CD4-positive, CD25-positive, alpha-beta regulatory T cell (primary cell): ENCODE data around the gene NIPAL4. TPM values are rescaled to one million over a fixed set of nuclear protein-coding genes. Genes with fewer than 3 reads are reported as not detected.

ENCODE experiments used
- ATAC-seq, 2 donors: fragments of 150-1000 bp; cut with Tn5 transposase; one replicate each; pipeline ENCODE4 v1.10.0; 2021; ENCODE audit warnings: low read depth in 2 of 2, moderate number of reproducible peaks in 2 of 2, moderate library complexity in 1 of 2
- DNase-seq, 3 donors: peaks; one replicate each; pipeline versions ENCODE4 v3.0.0 to v3.0.0-alpha.2; 2012 to 2022; ENCODE audit warnings: mixed read lengths in 1 of 3
- H3K27ac ChIP-seq: one replicate; pipeline ENCODE4 v1.7.0; 2013; ENCODE audit warnings: mild to moderate bottlenecking, low read length; ENCODE audit not compliant: insufficient read depth, poor library complexity, severe bottlenecking
- H3K27me3 ChIP-seq: one replicate; pipeline ENCODE4 v1.7.0; 2013; ENCODE audit warnings: low read length; ENCODE audit not compliant: control insufficient read depth, insufficient read depth
- H3K36me3 ChIP-seq: one replicate; pipeline ENCODE4 v1.7.0; 2013; ENCODE audit warnings: mild to moderate bottlenecking, low read length, moderate library complexity; ENCODE audit not compliant: control insufficient read depth, insufficient read depth
- H3K4me1 ChIP-seq: 2 replicates; pipeline ENCODE4 v1.7.0; 2013; ENCODE audit warnings: mild to moderate bottlenecking, low read length; ENCODE audit not compliant: insufficient read depth, control insufficient read depth, poor library complexity, severe bottlenecking
- H3K4me3 ChIP-seq: one replicate; pipeline ENCODE4 v1.7.0; 2013; ENCODE audit warnings: low read depth, mild to moderate bottlenecking, low read length, moderate library complexity
- H3K9me3 ChIP-seq, 2 experiments: 1 replicate in 1 of 2; 2 replicates in 1 of 2; pipeline ENCODE4 v1.7.0; 2013; ENCODE audit warnings: low read length in 2 of 2, mild to moderate bottlenecking in 1 of 2, moderate library complexity in 1 of 2; ENCODE audit not compliant: control insufficient read depth in 2 of 2
- H3K27ac Mint-ChIP-seq, 3 donors: one replicate each; pipeline ENCODE4 v1.8.0; 2020 to 2022; ENCODE audit warnings: mild to moderate bottlenecking in 3 of 3, mixed read lengths in 3 of 3, moderate library complexity in 2 of 3
- H3K27me3 Mint-ChIP-seq: one replicate; pipeline ENCODE4 v1.8.0; 2022; ENCODE audit warnings: mild to moderate bottlenecking, mixed read lengths
- H3K36me3 Mint-ChIP-seq: one replicate; pipeline ENCODE4 v1.8.0; 2020; ENCODE audit warnings: mixed read lengths
- H3K4me1 Mint-ChIP-seq, 4 donors: one replicate each; pipeline ENCODE4 v1.8.0; 2020 to 2022; ENCODE audit warnings: mixed read lengths in 4 of 4, mild to moderate bottlenecking in 1 of 4
- H3K4me3 Mint-ChIP-seq, 4 donors: one replicate each; pipeline ENCODE4 v1.8.0; 2020 to 2022; ENCODE audit warnings: mild to moderate bottlenecking in 4 of 4, mixed read lengths in 4 of 4, moderate library complexity in 3 of 4
- H3K9me3 Mint-ChIP-seq, 7 donors: one replicate each; pipeline ENCODE4 v1.8.0; 2020 to 2022; ENCODE audit warnings: mixed read lengths in 7 of 7, mild to moderate bottlenecking in 3 of 7, moderate library complexity in 2 of 7
- polyA plus RNA-seq, 4 donors: library from polyadenylated mRNA; unstranded; fragments of 300-500 nt; fragmentation: Illumina TruSeq; gene quantifications; one replicate each; pipeline ENCODE4 v1.2.3, GENCODE V29; 2021
- total RNA-seq: library from RNA; stranded (reverse); gene quantifications from one replicate; pipeline ENCODE4 v1.2.3, GENCODE V29; 2022

NIPAL4 gene
- total and polyA plus RNA-seq, 5 donors from 2014 or later: 0.10 to 1.1 (median 0.14) TPM; not detected in 1

GRCh38 chr5:157454273-157454672 is 5.7 kb upstream of the NIPAL4 start:
- no peak for ATAC-seq
- Mint-ChIP-seq H3K9me3 (peaks cover 0 to 2% (median 0%) of the 10 kb centered on the region in 7 donors), H3K27ac (no peak overlapping the region)

DNA sequence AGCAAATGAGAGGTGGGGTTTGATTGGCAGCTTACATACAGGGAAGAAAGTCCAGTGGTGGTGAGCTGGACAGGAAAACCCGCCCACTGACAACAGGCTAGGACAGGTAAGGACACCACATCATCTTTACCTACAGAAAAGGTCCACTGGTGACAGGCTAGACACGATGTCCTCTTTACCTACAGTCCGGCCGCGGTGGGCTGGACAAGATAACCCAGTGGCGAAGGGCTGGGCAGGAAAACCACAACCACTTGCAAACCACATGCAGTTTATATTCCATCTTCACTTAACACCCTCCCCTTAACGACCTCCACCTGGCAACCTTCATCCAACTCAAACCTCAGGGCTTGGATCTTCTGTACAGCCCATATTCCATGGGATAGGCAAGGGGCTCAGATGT is 5.0 kb upstream of the NIPAL4 start:
- ATAC-seq: no peak

More at GRCh38 chr5:157454273-157454672, 5.7 kb upstream of the NIPAL4 start:
- Mint-ChIP-seq H3K27me3 (peaks cover 6% of the 10 kb centered on the region), H3K36me3 (no peaks in the 10 kb centered on the region), H3K4me1 (peaks cover 0 to 2% (median 0%) of the 10 kb centered on the region in 4 donors), H3K4me3 (no peak overlapping the region)
- no peaks in the 10 kb centered on the region for H3K9me3 ChIP-seq
- H3K27me3 ChIP-seq: no peaks in the 10 kb centered on the region
- no peaks in the 10 kb centered on the region for H3K4me1 ChIP-seq
- no peaks in the 10 kb centered on the region for H3K36me3 ChIP-seq
- no peak for DNase-seq
- H3K27ac ChIP-seq: no peak overlapping the region
- no peak overlapping the region for H3K4me3 ChIP-seq

DNA sequence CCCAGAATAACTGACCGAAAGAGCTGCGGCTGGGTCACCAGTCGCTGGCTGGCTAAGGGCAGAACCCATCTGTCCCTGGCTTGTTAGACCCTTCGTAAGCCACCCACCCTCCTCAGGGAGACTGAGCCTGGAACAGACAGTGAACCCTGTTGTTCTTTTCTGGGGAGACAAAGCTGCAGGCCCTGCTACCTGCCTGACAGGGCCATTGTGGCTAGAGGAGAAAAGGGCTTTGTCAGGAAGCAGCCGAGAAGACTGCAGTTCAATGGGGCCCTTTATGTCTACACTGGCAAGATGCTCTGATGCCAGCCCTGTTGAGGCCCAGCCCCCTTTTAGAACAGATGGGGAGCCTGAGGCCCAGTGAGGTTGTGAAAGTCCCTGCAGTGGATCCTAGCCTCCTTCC is 3.7 kb upstream of the NIPAL4 start:
- Mint-ChIP-seq H3K4me1 (peaks cover 0 to 16% (median 10%) of the 10 kb centered on the region in 4 donors), H3K9me3 (peaks cover 0 to 2% (median 0%) of the 10 kb centered on the region in 7 donors), H3K27me3 (peaks cover 11% of the 10 kb centered on the region), H3K27ac (no peak overlapping the region), H3K4me3 (no peak overlapping the region), H3K36me3 (no peaks in the 10 kb centered on the region)
- Histone ChIP-seq H3K36me3 (no peaks in the 10 kb centered on the region), H3K27me3 (no peaks in the 10 kb centered on the region), H3K27ac (no peak overlapping the region), H3K4me3 (no peak overlapping the region), H3K9me3 (no peaks in the 10 kb centered on the region), H3K4me1 (peaks cover 12% of the 10 kb centered on the region)
- ATAC-seq: no peak
- DNase-seq: no peak

More for the DNA sequence above, 5.0 kb upstream of the NIPAL4 start:
- peaks cover 11% of the 10 kb centered on the region for H3K27me3 Mint-ChIP-seq
- no peaks in the 10 kb centered on the region for H3K36me3 ChIP-seq
- no peaks in the 10 kb centered on the region for H3K27me3 ChIP-seq
- no peaks in the 10 kb centered on the region for H3K9me3 ChIP-seq
- no peak for DNase-seq
- H3K27ac Mint-ChIP-seq: no peak overlapping the region
- no peak overlapping the region for H3K4me3 ChIP-seq
- no peak overlapping the region for H3K27ac ChIP-seq
- peaks cover 6% of the 10 kb centered on the region for H3K4me1 ChIP-seq
- H3K4me3 Mint-ChIP-seq: no peak overlapping the region
- H3K4me1 Mint-ChIP-seq: peaks cover 0 to 7% (median 2%) of the 10 kb centered on the region in 4 donors
- no peaks in the 10 kb centered on the region for H3K36me3 Mint-ChIP-seq
- H3K9me3 Mint-ChIP-seq: peaks cover 0 to 2% (median 0%) of the 10 kb centered on the region in 7 donors

GRCh38 chr5:157457391-157457790 is 2.6 kb upstream of the NIPAL4 start:
- H3K4me1 ChIP-seq: peaks cover 12% of the 10 kb centered on the region
- DNase-seq: no peak
- peaks cover 0 to 22% (median 11%) of the 10 kb centered on the region in 4 donors for H3K4me1 Mint-ChIP-seq
- ATAC-seq: no peak
- H3K27me3 Mint-ChIP-seq: peaks cover 11% of the 10 kb centered on the region
- peaks cover 0 to 2% (median 0%) of the 10 kb centered on the region in 7 donors for H3K9me3 Mint-ChIP-seq
- no peak overlapping the region for H3K27ac ChIP-seq
- H3K36me3 Mint-ChIP-seq: no peaks in the 10 kb centered on the region
- no peak overlapping the region for H3K4me3 Mint-ChIP-seq
- no peaks in the 10 kb centered on the region for H3K27me3 ChIP-seq
- H3K9me3 ChIP-seq: no peaks in the 10 kb centered on the region
- H3K36me3 ChIP-seq: no peaks in the 10 kb centered on the region
- no peak overlapping the region for H3K4me3 ChIP-seq
- no peak overlapping the region for H3K27ac Mint-ChIP-seq

DNA sequence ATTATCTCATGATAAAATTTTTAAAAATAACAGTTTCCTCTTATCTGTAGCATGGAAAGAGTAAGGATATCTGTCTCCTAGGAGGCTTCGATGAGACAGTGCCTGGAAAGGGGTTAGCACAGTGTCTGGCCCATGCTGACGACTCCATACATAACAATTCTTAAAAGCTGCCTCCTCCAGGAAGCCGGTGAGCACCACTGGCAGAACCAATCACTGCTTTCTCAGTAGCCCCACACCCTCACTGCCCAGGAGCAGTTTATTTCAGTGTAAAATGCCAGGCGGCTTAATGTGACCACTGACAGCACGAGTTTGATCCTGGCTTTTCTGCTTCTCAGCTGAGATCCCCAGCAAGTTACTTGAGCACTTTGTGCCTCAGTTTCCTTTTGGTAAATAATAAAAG is 1.2 kb upstream of the NIPAL4 start:
- Mint-ChIP-seq H3K4me1 (peaks cover 0 to 26% (median 12%) of the 10 kb centered on the region in 4 donors), H3K9me3 (peaks cover 0 to 2% (median 0%) of the 10 kb centered on the region in 7 donors), H3K27ac (no peak overlapping the region), H3K36me3 (no peaks in the 10 kb centered on the region), H3K4me3 (peak overlapping the region in 1 of 4 donors; percentile 19), H3K27me3 (peaks cover 11% of the 10 kb centered on the region)
- no peaks in the 10 kb centered on the region for H3K9me3 ChIP-seq
- H3K4me3 ChIP-seq: no peak overlapping the region
- no peaks in the 10 kb centered on the region for H3K36me3 ChIP-seq
- H3K27me3 ChIP-seq: no peaks in the 10 kb centered on the region
- H3K27ac ChIP-seq: no peak overlapping the region
- DNase-seq (no peak), ATAC-seq (no peak)
- peaks cover 12% of the 10 kb centered on the region for H3K4me1 ChIP-seq

- peaks cover 21% of the 10 kb centered on the region for H3K4me1 ChIP-seq
- no peaks in the 10 kb centered on the region for H3K36me3 ChIP-seq
- H3K27me3 Mint-ChIP-seq: peaks cover 11% of the 10 kb centered on the region
- H3K4me1 Mint-ChIP-seq: peaks cover 6 to 36% (median 21%) of the 10 kb centered on the region in 4 donors
- H3K27ac ChIP-seq: no peak overlapping the region
- DNase-seq (no peak), ATAC-seq (no peak)
- no peaks in the 10 kb centered on the region for H3K9me3 ChIP-seq
- peak overlapping the region in 1 of 3 donors; percentile 67 for H3K27ac Mint-ChIP-seq
- H3K4me3 ChIP-seq: no peak overlapping the region
- peak overlapping the region; percentile 58 to 87 (median 80) for H3K4me3 Mint-ChIP-seq
- H3K27me3 ChIP-seq: no peaks in the 10 kb centered on the region
- peaks cover 0 to 1% (median 0%) of the 10 kb centered on the region in 7 donors for H3K9me3 Mint-ChIP-seq
- H3K36me3 Mint-ChIP-seq: no peaks in the 10 kb centered on the region
Measured at GRCh38 chr5:157460921-157461792, 1.1 kb downstream of the NIPAL4 start.

GRCh38 chr5:157463081-157463480 is 3.1 kb downstream of the NIPAL4 start:
- Histone ChIP-seq H3K27ac (no peak overlapping the region), H3K27me3 (no peaks in the 10 kb centered on the region), H3K9me3 (no peaks in the 10 kb centered on the region), H3K4me1 (peaks cover 21% of the 10 kb centered on the region), H3K36me3 (no peaks in the 10 kb centered on the region), H3K4me3 (no peak overlapping the region)
- H3K4me1 Mint-ChIP-seq: peaks cover 11 to 36% (median 21%) of the 10 kb centered on the region in 4 donors
- ATAC-seq: no peak
- H3K4me3 Mint-ChIP-seq: no peak overlapping the region
- H3K36me3 Mint-ChIP-seq: no peaks in the 10 kb centered on the region
- peaks cover 11% of the 10 kb centered on the region for H3K27me3 Mint-ChIP-seq
- H3K9me3 Mint-ChIP-seq: peaks cover 0 to 1% (median 0%) of the 10 kb centered on the region in 7 donors
- H3K27ac Mint-ChIP-seq: peak overlapping the region in 1 of 3 donors; percentile 24
- DNase-seq: no peak
